GM19238 (cell line): Measurements from ENCODE around the gene BTBD9.

Source experiments
- DNase-seq: peaks from one replicate; pipeline ENCODE4 v3.0.0; 2011; ENCODE audit warnings: low spot score; ENCODE audit not compliant: insufficient read length

BTBD9 gene

DNA sequence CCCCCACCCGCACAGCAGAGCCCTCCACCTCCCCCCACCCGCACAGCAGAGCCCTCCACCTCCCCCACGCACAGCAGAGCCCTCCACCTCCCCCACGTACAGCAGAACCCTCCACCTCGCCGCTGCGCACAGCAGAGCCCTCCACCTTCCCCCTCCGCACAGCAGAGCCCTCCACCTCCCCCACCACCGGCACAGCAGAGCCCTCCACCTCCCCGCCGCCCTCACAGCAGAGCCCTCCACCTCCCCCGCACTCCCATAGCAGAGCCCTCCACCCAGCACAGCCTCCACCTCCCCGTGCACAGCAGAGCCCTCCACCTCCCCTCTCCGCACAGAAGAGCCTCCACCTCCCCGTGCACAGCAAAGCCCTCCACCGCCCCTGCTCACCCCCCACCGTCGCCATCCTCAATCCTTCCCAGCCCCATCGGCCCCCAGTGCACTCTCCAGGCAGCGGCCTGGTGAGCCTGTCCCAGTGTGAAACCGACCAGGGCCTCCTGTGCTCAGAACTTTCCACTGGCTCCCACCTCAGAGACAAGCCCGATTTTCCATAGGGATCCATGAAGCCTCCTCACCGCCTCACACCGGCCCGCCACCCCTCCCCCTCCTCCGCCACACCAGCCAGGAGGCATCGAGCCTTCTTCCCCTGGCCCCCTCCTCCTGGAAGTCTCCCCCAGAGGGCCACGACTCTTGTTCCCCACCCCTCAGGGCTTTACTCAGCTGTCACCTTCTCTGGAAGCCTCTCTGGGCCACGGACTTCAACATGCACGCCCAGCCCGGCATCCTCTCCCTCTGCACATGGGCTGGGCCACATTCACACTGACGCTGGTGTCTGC, 473.1 kb downstream of the BTBD9 start:
- DNase-seq = no peak

DNA sequence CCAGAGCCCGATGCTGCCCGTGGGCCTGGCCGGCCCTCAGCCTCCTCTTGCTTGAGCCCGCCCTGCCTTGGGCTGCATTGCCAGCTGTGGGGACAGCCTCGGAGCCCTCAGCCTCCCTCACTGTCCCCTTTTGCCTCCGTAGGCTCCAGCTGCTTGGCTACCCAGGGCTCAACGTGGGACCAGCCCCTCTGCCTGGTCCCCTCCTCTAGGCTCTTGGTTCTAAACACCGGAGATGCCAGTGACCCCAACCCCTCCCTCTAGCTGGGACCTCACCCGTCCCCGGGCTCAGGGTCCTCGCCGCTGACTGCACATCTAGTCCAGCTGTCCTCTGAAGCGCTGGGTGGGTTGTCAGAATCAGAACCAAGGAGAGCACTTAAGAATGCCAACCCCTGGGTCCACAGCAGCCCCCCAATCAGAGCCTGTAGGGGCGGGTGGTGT, 475.0 kb downstream of the BTBD9 start:
- no peak for DNase-seq

DNA sequence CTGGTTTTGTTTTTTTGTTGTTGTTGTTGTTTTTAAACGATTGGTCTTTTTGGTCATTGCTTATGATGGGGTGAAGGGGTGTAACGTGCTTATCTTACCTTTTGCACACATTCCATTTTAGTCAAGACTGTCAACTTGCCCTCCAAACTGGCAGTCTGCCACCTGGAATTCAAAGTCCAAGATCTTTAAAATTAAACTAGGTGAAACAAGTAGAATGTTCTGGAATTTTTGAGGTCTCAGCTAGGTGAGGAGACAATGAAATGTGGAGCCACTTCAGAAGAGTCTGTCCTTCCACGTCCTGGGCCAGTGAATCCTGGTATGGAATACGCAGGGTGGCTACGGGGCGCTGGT, 475.6 kb downstream of the BTBD9 start:
- no peak for DNase-seq

DNA sequence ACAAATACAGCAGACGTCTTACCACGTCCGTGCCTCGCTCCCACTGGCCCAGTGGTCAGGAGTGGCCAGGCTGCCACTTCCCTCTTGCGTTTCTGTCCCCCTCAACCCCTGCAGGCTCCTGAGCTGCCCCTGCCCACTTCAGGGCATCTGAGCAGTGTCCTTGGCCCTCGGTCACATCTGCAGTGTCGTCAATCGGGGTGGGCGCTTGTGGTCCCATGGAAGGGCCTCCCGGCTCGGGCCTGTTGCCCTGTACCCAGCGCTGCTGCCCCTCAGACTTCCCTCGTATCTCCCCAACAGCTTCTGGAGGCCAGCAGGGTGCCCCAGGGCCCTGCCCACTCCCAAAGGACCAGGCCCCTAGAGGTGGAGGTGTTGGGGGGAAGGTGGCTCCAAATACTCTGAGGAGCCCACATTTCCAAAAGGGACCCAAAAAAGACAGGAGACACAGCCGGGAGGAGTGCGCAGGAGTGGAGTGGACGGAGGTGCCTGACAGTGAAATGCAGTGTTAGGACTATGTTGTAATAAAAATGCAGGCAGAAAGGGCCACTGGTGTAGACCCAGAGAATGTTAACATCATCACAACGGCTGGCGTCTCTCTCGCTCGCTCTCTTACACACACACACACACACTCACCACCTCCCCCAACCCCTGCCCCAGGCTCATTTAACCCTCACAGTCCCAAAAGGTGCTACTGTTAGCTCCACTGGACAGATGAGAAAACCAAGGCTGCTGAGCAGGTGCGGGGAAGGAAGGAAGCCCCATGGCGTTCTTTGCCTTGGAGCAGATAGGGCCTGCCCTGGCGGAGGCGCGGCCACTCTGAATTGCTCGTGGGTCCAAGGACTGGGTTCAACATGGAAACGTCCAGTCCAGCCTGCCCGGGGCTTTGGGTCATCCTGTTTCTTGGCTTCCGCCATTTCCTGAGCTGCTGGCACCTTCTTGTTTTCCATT, 476.3 kb downstream of the BTBD9 start:
- no peak for DNase-seq

DNA sequence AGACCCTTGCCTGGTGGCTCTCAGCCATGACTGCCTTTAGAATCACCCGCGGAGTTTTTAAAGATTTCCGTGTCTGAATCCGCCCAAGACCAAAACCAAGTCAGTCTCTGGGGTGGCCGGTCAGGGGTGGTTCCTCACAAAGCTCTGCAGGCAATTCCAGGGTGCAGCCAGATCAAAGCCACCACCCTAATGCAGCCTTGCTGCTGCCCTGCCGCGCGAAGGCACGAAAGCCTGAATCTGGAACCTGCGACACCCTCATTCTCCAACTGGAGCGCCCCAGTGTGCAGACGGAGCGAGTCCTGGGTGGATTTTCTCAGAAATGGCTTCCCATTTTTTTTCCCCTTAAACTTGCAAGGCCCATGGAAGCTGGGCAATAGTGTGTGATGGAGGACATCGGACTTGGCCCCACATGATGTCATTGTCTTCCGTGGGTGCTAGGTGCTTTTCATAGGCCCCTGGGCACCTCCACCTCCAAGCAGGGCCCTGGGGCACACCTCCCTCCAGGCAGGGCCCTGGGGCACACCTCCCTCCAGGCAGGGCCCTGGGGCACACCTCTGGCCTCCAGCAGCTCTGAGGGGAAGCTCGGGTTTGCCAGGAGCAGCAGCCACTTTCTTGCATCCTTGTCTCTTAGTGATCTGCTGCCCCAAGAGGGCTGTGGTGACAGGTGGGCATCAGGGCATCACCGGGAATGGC, 477.1 kb downstream of the BTBD9 start:
- DNase-seq = no peak

DNA sequence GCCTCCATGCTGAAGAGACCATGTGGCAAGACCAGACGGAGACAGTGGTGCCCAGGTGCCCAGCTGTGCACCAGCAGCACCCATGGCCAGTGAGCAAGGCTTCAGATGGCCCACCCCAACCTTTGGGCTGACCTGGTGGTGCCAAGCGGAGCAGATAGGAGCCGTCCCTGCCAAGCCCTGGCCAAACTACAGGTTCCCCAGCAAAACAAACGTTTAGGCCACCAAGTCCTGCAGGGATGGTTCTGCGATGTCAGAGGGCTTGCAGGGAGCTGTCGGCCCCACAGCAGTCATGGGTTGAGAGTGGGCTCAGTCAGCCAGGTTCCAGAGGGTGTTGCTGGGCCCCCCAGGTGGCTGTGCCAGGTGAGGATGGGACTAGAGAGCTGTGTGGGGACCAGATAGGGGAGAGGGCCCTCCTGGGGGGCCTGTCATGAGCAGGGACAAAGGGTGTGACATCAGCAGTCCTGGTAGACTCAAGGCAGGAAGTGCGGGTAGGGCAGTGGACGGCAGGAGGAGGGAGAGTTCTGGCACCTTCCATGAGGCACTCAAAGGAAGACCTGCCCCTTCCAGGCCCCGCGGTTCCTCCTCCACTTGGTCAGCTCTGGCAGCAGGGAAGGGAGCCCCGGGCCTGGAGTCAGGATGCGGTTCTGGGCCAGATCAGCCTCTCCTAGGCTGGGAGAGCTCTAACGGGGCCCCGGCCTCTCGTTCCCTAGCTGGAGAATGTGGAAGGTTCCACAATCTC, 477.8 kb downstream of the BTBD9 start:
- DNase-seq = no peak

DNA sequence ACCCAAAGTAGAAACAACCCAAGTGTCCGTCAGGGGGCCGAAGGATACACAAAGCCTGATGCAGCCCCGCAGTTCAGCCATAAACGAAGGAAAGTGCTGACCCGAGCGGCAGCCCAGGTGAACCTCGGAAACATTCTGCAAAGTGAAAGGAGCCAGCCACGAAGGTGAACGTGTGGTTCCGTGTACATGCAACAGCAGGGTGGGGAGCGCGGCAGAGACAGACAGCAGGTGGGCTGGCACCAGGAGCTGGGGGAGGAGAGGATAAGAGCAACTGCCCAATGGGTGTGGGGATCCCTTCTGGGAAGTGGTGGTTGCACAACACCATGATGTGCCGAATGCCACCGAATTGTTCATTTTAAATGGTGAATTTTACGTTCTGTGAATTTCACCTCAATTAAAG, 478.4 kb downstream of the BTBD9 start:
- DNase-seq = no peak

DNA sequence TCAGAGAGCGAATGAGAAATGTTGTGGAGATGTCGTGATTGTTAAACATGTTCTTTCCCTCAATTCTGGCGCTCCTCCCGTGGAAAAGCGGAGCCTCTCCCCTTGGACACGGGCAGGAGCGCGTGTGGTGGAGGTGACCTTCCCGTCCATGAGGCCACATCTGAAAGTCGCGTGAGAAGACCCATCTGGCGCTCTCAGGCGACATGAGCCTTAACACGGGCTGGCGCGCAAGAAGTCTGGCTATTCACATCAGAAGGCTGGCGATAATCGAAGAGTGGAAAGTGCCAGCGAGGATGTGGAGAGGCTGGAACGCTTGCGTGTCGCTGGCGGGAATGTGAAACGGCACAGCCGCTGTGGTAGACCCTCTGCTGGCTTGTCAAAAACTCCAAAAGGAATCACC, 478.9 kb downstream of the BTBD9 start:
- no peak for DNase-seq

DNA sequence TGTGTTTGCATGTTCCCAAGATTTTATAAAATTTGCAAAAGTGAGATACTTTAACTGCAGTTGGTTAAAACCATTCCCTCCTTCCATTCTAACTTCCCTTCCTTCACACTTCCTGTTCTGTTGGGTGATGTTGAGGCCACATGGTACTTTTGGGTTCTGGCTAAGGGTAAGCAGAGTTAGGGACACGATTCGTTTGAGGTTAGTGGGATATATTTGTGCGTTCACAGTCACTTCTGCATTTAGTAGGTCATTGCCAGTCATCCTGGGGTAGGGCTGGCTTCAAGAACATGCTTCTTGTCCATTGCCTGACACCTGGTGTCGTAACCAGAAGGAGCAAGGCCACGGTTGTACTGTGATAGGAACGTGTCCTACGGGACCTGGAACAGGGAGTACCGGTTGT, 480.1 kb downstream of the BTBD9 start:
- no peak for DNase-seq

DNA sequence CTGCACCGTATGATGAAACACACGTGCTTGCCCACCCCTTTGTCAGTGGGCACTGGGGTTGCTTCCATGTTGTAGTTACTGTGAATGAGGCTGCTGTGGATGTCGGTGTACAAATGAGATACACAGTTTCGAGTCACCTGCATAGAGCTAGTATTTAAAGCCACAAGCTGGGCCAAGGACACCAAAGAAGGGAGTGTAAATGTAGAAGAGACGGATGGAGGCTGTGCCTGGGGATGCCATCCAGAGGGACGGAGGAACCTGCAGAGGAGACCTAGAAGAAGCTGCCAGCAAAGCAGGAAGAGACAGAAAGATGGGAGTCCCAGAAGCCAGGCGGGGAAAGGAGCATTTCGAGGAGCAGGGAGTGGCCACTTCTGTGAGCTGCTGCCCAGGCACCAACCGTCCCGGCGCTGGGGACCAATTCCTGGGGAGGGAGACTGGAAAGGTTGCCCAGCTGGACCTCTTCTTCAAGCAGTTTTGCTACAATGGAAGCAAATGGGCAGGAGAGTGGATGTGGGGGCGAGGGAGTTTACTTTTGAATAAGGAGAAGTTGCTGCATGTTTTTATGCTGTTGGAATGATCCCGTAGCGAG, 480.9 kb downstream of the BTBD9 start:
- DNase-seq = no peak

DNA sequence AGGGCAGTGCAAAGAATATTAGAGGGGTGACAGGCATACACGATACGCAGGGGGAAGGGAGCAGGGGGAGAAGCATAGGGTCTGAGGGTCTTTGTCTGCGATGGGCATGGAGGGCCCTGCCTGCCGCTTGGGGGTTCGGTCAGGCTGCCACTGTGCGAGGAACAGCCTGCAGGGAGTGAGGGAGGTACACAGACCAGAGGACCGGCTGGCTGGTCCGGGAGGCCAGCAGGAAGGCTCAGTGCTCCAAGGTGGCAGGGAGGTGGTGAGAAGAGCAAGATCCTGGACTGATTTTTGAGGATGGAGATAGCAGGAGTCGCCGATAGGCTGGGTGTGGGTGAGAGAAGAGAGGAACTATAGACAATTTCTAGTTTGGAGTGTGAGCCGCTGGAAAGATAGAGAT, 481.8 kb downstream of the BTBD9 start:
- no peak for DNase-seq

DNA sequence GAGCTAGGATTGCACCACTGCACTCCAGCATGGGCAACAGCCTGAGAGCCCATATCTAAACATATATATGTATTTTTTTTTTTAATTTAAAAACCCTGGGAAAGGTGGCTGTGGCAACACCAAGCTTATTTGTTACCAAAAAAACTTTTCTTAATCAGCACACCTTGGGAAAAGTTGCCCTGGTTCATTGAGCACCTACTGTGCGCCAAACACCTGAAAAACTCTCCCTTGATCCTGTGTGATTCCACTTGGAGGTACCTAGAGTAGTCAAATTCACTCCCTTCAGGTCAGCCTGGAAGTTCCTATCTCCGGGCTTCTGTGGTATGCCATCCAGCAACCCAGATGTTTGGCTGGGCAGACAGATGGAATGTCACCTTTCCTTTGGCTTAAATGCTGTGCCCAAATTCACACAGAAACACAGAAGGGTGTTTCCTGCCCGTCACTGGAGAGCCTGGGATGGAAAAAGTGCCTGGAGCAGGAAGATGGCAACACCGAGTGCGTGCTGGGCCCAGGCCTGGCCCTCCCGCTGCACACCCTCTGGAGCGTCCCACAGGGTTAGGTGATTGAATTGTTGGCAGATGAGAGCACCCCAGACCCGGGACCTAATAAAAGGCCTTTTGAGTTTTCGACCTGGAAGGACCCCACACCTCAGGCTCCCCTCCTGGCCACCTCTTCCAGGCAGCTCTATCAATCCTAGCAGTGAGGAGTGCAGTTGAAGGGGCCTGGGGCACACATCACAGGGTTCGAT, 482.7 kb downstream of the BTBD9 start:
- no peak for DNase-seq

DNA sequence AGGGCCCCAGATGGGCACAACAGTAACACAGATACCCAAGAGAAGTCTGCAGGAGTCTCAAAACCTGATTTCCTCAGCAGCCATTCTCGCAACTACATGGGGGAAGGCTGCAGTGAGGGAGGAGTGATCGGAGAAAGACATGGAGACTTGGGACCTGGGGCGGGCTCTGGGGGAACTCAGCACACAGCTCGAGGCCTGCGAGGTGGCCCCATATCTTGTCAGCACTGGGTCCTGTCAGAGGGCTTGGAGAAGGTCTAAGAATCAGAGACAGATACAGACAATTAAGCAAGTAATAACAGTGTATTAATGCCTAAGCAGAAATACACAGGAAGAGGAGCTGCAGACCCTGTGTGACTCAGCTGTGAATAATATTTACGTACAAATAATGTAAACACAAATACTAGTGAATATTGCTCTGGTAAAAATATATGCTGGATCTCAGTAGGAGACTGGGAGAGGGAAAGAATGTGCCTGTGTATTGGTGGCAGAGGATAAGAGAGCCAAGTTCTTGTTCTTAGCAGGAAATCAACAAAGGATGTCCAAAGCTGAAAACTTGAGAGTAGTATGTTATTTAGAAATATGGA, 484.0 kb downstream of the BTBD9 start:
- DNase-seq = no peak

DNA sequence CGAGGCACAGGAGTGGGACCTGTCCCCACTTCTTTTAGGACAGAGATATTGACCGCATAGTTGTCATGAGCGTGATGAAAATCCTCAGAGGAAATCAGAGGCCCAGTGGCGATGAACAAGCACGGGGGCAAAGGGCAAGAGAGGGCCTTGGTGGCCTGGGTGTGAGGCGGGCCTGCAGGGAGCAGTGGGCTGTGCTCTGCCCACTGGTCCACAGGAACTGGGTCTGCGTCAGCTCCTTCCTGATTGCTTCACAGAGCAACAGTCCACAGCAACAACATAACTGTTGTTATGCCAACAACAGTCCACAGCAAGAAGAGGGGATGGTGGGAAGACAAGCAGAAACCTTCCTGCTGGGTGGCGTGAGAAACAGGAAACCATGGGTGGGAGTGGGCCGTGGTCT, 484.6 kb downstream of the BTBD9 start:
- no peak for DNase-seq

DNA sequence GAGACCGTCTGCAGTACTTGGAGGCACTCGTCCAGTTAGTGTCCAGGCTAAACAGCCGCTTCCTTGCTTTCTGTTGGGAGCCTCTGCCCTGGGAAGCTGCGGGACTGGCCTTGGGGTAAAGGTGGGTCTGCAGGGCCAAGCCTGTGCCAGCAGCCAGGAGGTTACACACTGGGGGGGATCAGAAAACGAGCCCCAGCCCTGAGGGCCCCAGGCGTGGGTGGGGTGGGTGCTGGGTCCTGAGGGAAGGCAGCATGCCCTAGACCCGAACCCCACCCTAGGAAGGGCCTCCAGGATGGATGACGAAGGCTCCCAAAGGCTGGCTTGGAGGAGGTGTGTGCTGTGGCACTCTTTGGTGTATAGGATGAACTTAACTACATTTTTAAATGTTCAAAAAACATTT, 485.0 kb downstream of the BTBD9 start:
- DNase-seq = no peak

DNA sequence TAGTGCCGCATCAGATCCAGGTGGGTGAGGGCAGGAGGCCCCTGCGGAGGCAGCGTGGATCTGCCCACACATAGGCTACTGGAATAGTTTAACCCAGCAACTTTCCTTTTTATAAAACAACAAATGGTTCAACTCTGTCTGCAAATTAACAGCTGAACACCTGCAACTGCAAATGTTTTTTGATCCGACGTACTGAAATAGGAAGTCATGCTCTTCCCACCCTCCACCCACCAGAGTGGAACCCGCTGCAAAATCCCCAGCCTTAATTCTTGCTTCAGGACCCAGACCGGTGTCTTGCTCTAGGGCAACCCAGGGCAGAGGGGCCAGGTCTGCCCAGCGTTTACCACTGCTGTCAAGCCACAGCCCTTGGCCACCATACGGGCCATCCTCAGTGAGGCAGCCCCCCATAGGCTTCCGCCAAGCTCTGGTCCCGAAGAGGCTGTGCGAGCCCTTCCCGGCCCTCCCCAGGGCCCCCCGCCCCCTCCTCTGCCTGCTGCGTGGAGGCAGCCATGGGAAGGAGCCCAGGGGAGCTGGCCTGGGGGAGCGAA, 485.9 kb downstream of the BTBD9 start:
- DNase-seq = no peak

DNA sequence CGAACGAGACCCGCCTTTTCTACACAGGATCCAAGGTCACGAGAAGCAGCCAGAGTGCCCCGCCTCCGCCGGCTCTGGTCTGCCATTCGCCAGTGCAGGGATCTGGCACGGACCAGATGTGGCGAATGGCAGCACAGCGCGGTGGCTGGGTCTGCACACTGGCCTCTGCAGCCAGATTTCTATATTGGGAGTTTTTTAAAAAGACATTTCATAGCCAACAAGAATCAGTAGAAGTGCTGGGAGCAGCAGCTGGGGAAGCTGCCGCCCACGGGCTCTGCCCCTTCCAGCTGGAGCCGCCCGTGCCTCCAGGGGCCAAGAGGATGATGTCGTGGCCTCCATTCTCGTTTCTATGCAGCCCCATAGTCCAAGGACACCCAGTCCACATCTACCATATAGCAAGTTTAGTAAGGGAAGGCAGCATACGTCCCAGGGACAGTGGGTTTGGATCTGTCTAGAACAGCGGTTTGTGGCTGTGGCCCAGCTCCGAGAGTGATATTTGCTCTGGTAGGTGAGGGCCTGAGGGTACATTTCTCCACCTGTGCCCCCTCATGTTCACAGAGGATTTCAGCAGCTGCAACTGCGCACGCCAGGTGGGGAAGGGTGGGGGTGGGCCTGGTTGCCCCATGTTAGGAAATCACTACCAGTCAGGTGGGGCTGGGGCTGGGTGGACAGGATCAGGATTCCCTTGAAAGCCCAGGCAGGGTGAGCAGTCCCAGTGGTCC, 486.5 kb downstream of the BTBD9 start:
- DNase-seq = no peak

DNA sequence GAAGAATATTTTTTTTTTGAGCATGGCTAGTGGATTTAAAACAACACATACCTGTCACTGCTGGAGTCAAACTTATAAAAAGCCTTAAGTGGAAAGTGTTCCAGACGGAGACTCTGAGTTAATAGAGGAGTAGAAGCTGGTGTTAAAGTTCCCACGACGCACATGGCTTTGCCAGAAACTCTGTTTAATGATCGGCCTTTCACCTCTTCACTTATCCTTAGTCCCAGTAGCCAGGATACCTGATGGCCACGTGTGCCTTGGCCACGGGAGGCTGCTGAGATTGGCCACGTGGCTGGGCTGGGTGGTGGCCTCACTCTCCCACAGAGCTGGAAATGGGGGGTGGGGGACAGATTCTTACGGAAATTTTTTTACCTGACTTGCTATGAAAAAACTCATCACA, 487.1 kb downstream of the BTBD9 start:
- no peak for DNase-seq
